HG03045 (cell line): ENCODE results near the gene RNF222.
"Not testable (repeated sequence)": the region's sequence is repeated elsewhere in the genome, so short reads cannot be mapped to it uniquely, and the experiment has no call there.

Source experiments
- ATAC-seq: cut with Tn5 transposase; IDR thresholded peaks from one replicate; pipeline ENCODE4 v1.9.1; 2021; ENCODE audit warnings: mild to moderate bottlenecking, moderate library complexity; ENCODE audit not compliant: unreplicated experiment

RNF222 gene

GRCh38 chr17:8347001-8347400 is 50.6 kb downstream of the RNF222 start:
- ATAC-seq = not testable (repeated sequence)

GRCh38 chr17:8345951-8346665 is 51.5 kb downstream of the RNF222 start:
- no peak for ATAC-seq

- no peak for ATAC-seq
These were observed 52.5 kb downstream of the RNF222 start for GRCh38 chr17:8345052-8345690.

- ATAC-seq = no peak
These were observed 56.2 kb downstream of the RNF222 start for GRCh38 chr17:8341456-8341855.
